ENCODE measurements around the gene DTNB. TPM values are rescaled to one million over a fixed set of nuclear protein-coding genes. Genes with fewer than 3 reads are reported as not detected.

The DTNB gene
- total RNA-seq, 1 donor from 2014 or later, result 17.9 TPM

- H3K36me3 ChIP-seq, result no peaks in the 10 kb centered on the region
- H3K9me3 ChIP-seq, result no peaks in the 10 kb centered on the region
- H3K27me3 ChIP-seq, result no peaks in the 10 kb centered on the region
- intact Hi-C loops (cut with DNase I), result no loop called here
- no peaks in the 10 kb centered on the region for H3K4me1 ChIP-seq
- DNase-seq (ENCODE audit: extremely low spot score in 2 of 2), result no peak
- H3K4me3 ChIP-seq, result no peak overlapping the region
- TF ChIP-seq, protein P1, sequence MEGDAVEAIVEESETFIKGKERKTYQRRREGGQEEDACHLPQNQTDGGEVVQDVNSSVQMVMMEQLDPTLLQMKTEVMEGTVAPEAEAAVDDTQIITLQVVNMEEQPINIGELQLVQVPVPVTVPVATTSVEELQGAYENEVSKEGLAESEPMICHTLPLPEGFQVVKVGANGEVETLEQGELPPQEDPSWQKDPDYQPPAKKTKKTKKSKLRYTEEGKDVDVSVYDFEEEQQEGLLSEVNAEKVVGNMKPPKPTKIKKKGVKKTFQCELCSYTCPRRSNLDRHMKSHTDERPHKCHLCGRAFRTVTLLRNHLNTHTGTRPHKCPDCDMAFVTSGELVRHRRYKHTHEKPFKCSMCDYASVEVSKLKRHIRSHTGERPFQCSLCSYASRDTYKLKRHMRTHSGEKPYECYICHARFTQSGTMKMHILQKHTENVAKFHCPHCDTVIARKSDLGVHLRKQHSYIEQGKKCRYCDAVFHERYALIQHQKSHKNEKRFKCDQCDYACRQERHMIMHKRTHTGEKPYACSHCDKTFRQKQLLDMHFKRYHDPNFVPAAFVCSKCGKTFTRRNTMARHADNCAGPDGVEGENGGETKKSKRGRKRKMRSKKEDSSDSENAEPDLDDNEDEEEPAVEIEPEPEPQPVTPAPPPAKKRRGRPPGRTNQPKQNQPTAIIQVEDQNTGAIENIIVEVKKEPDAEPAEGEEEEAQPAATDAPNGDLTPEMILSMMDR (IDR thresholded peaks at IDR 0.05), result no peak
- no peak for TF ChIP-seq POLR2AphosphoS5 (IDR thresholded peaks at IDR 0.05; ENCODE audit: insufficient read depth in 1 of 2, low read depth in 1 of 2)
- TF ChIP-seq POLR2A (IDR thresholded peaks at IDR 0.05), result no peak
- H3K27ac ChIP-seq, result no peak overlapping the region
These were observed 18.8 kb upstream of the DTNB start for GRCh38 chr2:25692143-25692542.

DNA sequence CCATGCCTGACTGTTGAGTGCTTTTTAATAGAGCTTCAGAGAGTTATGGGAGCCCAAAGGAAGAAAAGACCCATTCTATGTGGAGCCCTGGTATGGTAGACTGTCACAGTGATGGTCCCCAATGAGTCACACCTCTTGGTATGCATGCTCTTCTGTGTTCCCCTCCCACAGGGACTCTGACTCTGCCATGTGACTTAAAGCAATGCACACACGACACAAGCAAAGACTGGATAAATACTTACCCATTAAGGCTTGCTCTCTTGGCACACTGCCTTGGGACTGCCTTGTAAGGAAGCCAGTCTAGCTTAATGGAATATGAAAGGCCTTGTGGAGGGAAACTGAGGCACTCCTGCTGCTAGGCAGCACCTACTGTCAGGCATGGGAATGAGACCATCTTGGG is 16.7 kb upstream of the DTNB start:
- Histone ChIP-seq H3K4me3 (no peak overlapping the region), H3K4me1 (no peaks in the 10 kb centered on the region), H3K27me3 (no peaks in the 10 kb centered on the region), H3K27ac (no peak overlapping the region), H3K9me3 (no peaks in the 10 kb centered on the region), H3K36me3 (no peaks in the 10 kb centered on the region)
- intact Hi-C loops (cut with DNase I), result no loop called here
- TF ChIP-seq, protein P1 (IDR thresholded peaks at IDR 0.05), result no peak
- TF ChIP-seq POLR2A (IDR thresholded peaks at IDR 0.05) (no peak), POLR2AphosphoS5 (IDR thresholded peaks at IDR 0.05; ENCODE audit: insufficient read depth in 1 of 2, low read depth in 1 of 2) (no peak)
- no peak for DNase-seq (ENCODE audit: extremely low spot score in 2 of 2)

GRCh38 chr2:25688236-25688635 is 14.9 kb upstream of the DTNB start:
- intact Hi-C loops (cut with DNase I), result no loop called here
- H3K4me1 ChIP-seq, result no peaks in the 10 kb centered on the region
- no peak overlapping the region for H3K27ac ChIP-seq
- H3K27me3 ChIP-seq, result no peaks in the 10 kb centered on the region
- TF ChIP-seq POLR2AphosphoS5 (IDR thresholded peaks at IDR 0.05; ENCODE audit: insufficient read depth in 1 of 2, low read depth in 1 of 2) (no peak), POLR2A (IDR thresholded peaks at IDR 0.05) (no peak)
- TF ChIP-seq, protein P1 (IDR thresholded peaks at IDR 0.05), result no peak
- H3K36me3 ChIP-seq, result no peaks in the 10 kb centered on the region
- H3K4me3 ChIP-seq, result no peak overlapping the region
- DNase-seq (ENCODE audit: extremely low spot score in 2 of 2), result no peak
- no peaks in the 10 kb centered on the region for H3K9me3 ChIP-seq

- no peaks in the 10 kb centered on the region for H3K9me3 ChIP-seq
- intact Hi-C loops (cut with DNase I), result no loop called here
- no peak overlapping the region for H3K4me3 ChIP-seq
- DNase-seq (ENCODE audit: extremely low spot score in 2 of 2), result no peak
- H3K27ac ChIP-seq, result no peak overlapping the region
- no peaks in the 10 kb centered on the region for H3K36me3 ChIP-seq
- TF ChIP-seq POLR2A (IDR thresholded peaks at IDR 0.05) (no peak), POLR2AphosphoS5 (IDR thresholded peaks at IDR 0.05; ENCODE audit: insufficient read depth in 1 of 2, low read depth in 1 of 2) (no peak)
- TF ChIP-seq, protein P1 (IDR thresholded peaks at IDR 0.05), result no peak
- no peaks in the 10 kb centered on the region for H3K27me3 ChIP-seq
- H3K4me1 ChIP-seq, result no peaks in the 10 kb centered on the region
These were observed 12.4 kb upstream of the DTNB start for GRCh38 chr2:25685741-25686140.

- Histone ChIP-seq H3K9me3 (no peaks in the 10 kb centered on the region), H3K4me3 (no peak overlapping the region), H3K4me1 (no peaks in the 10 kb centered on the region), H3K27ac (no peak overlapping the region), H3K27me3 (no peaks in the 10 kb centered on the region), H3K36me3 (no peaks in the 10 kb centered on the region)
- no peak for DNase-seq (ENCODE audit: extremely low spot score in 2 of 2)
- no peak for TF ChIP-seq POLR2A (IDR thresholded peaks at IDR 0.05)
- TF ChIP-seq POLR2AphosphoS5 (IDR thresholded peaks at IDR 0.05; ENCODE audit: insufficient read depth in 1 of 2, low read depth in 1 of 2), result no peak
- TF ChIP-seq, protein P1 (IDR thresholded peaks at IDR 0.05), result no peak
- intact Hi-C loops (cut with DNase I), result no loop called here
These were observed 11.4 kb upstream of the DTNB start for GRCh38 chr2:25684577-25685473.

Data from vagina (tissue), 2 donors.